Neural cell (in vitro differentiated cells): ENCODE data around the gene PYGB. TPM values are rescaled to one million over a fixed set of nuclear protein-coding genes. Genes with fewer than 3 reads are reported as not detected.

Source experiments
- H2AFZ ChIP-seq: fragments of 200-600, 300-800 bp; sonication (generic), shearing (Covaris generic); 2 replicates; pipeline ENCODE4 v1.6.0; 2014; ENCODE audit warnings: low read depth, mild to moderate bottlenecking, antibody characterized with exemption, low read length, moderate library complexity
- H3F3A ChIP-seq: fragments of 200-600 bp; shearing (Covaris generic); 2 replicates; pipeline ENCODE4 v1.6.1; 2016; ENCODE audit warnings: mild to moderate bottlenecking, moderate library complexity, mixed read lengths, antibody characterized with exemption, low read length; ENCODE audit not compliant: insufficient read depth, poor library complexity, severe bottlenecking
- H3K27ac ChIP-seq: fragments of 200-600, 300-800 bp; sonication (generic), shearing (Covaris generic); 2 replicates; pipeline ENCODE4 v1.5.1; 2014; ENCODE audit warnings: mild to moderate bottlenecking, low read length, moderate library complexity
- H3K27me3 ChIP-seq: fragments of 300-800, 200-600 bp; sonication (generic), shearing (Covaris generic); 2 replicates; pipeline ENCODE4 v1.6.0; 2014; ENCODE audit warnings: mild to moderate bottlenecking, low read depth, low read length, moderate library complexity; ENCODE audit not compliant: insufficient read depth
- H3K36me3 ChIP-seq: fragments of 300-800, 200-600 bp; sonication (generic), shearing (Covaris generic); 2 replicates; pipeline ENCODE4 v1.5.1; 2014; ENCODE audit warnings: mild to moderate bottlenecking, antibody characterized with exemption, low read length, moderate library complexity; ENCODE audit not compliant: insufficient read depth
- H3K4me2 ChIP-seq: fragments of 300-800, 200-600 bp; sonication (generic), shearing (Covaris generic); 2 replicates; pipeline ENCODE4 v1.6.0; 2014; ENCODE audit warnings: mild to moderate bottlenecking, low read length
- H3K4me3 ChIP-seq: fragments of 300-800, 200-600 bp; sonication (generic), shearing (Covaris generic); 2 replicates; pipeline ENCODE4 v1.5.1; 2014; ENCODE audit warnings: mild to moderate bottlenecking, low read length, moderate library complexity
- H3K79me2 ChIP-seq: fragments of 200-600 bp; shearing (Covaris generic); replicated peaks from 2 replicates; pipeline ENCODE4 v1.6.0; 2014; ENCODE audit warnings: mild to moderate bottlenecking, low read length, moderate library complexity; ENCODE audit not compliant: insufficient read depth
- H3K9ac ChIP-seq: fragments of 300-800, 200-600 bp; sonication (generic), shearing (Covaris generic); 2 replicates; pipeline ENCODE4 v1.6.1; 2016; ENCODE audit warnings: mild to moderate bottlenecking, low read length, mixed read lengths
- H3K9me2 ChIP-seq: fragments of 200-600 bp; shearing (Covaris generic); 2 replicates; pipeline ENCODE4 v1.6.1; 2016; ENCODE audit warnings: mild to moderate bottlenecking, low read length, mixed read lengths; ENCODE audit not compliant: insufficient read depth
- H3K9me3 ChIP-seq: fragments of 200-600, 300-800 bp; sonication (generic), shearing (Covaris generic); 2 replicates; pipeline ENCODE4 v1.6.1; 2016; ENCODE audit warnings: mild to moderate bottlenecking, mixed run types, low read length, moderate library complexity, mixed read lengths
- H4K20me1 ChIP-seq: fragments of 200-600 bp; shearing (Covaris generic); 2 replicates; pipeline ENCODE4 v1.6.1; 2016; ENCODE audit warnings: mild to moderate bottlenecking, mixed run types; ENCODE audit not compliant: insufficient read depth
- CTCF ChIP-seq: fragments of 450-650 bp; IDR thresholded peaks from 2 replicates; pipeline ENCODE4 v1.5.1; 2014; ENCODE audit warnings: antibody characterized with exemption, mild to moderate bottlenecking, moderate library complexity; ENCODE audit not compliant: poor library complexity, severe bottlenecking
- EP300 ChIP-seq: fragments of 450-650 bp; conservative IDR thresholded peaks from 2 replicates; pipeline ENCODE4 v1.6.1; 2014; ENCODE audit warnings: antibody characterized with exemption, mild to moderate bottlenecking, moderate library complexity; ENCODE audit not compliant: poor library complexity, severe bottlenecking
- EZH2 ChIP-seq: fragments of 200-600, 300-800 bp; shearing (Covaris generic), sonication (generic); IDR thresholded peaks from 2 replicates; pipeline ENCODE4 v1.6.1; 2014; ENCODE audit warnings: antibody characterized with exemption, low read length, borderline replicate concordance, mild to moderate bottlenecking; ENCODE audit not compliant: insufficient read depth, poor library complexity, severe bottlenecking
- MXI1 ChIP-seq: fragments of 450-650 bp; conservative IDR thresholded peaks from 2 replicates; pipeline ENCODE4 v1.6.1; 2014; ENCODE audit warnings: antibody characterized with exemption, mild to moderate bottlenecking; ENCODE audit not compliant: poor library complexity, severe bottlenecking
- POLR2AphosphoS5 ChIP-seq: IDR thresholded peaks from 2 replicates; pipeline ENCODE4 v1.6.1; 2012
- RAD21 ChIP-seq: fragments of 450-650 bp; conservative IDR thresholded peaks from 2 replicates; pipeline ENCODE4 v1.6.1; 2014; ENCODE audit warnings: antibody characterized with exemption, mild to moderate bottlenecking, moderate library complexity
- REST ChIP-seq: IDR thresholded peaks from 2 replicates; pipeline ENCODE4 v1.6.1; 2012; ENCODE audit warnings: borderline replicate concordance
- SMC3 ChIP-seq: fragments of 450-650 bp; conservative IDR thresholded peaks from 2 replicates; pipeline ENCODE4 v1.6.1; 2014; ENCODE audit warnings: antibody characterized with exemption, mild to moderate bottlenecking, moderate library complexity; ENCODE audit not compliant: poor library complexity
- TAF1 ChIP-seq: IDR thresholded peaks from 2 replicates; pipeline ENCODE4 v1.6.1; 2012; ENCODE audit warnings: low read depth
- polyA plus RNA-seq: library from polyadenylated mRNA; depleted of rRNA; stranded (reverse); fragments of >200 nt; gene quantifications from 2 replicates; pipeline ENCODE4 v1.2.3, GENCODE V29; 2014

The PYGB gene
- polyA plus RNA-seq, 1 donor from 2014 or later, result 70.5 TPM

- H3K27me3 ChIP-seq, result no peaks in the 10 kb centered on the region
- H3K9me2 ChIP-seq, result no peaks in the 10 kb centered on the region
- H3K79me2 ChIP-seq, result peaks cover 72% of the 10 kb centered on the region
- H3K4me2 ChIP-seq, result no peak overlapping the region
- H3F3A ChIP-seq, result no peaks in the 10 kb centered on the region
- no peaks in the 10 kb centered on the region for H3K9me3 ChIP-seq
- H4K20me1 ChIP-seq, result no peaks in the 10 kb centered on the region
- H3K4me3 ChIP-seq, result no peak overlapping the region
- no peak for TF ChIP-seq REST
- no peak overlapping the region for H3K9ac ChIP-seq
- no peaks in the 10 kb centered on the region for H3K36me3 ChIP-seq
- no peak overlapping the region for H2AFZ ChIP-seq
- no peak overlapping the region for H3K27ac ChIP-seq
Observed at GRCh38 chr20:25254571-25254970, 6.7 kb downstream of the PYGB start.

GRCh38 chr20:25254986-25255680 is 7.2 kb downstream of the PYGB start:
- no peaks in the 10 kb centered on the region for H3K27me3 ChIP-seq
- no peaks in the 10 kb centered on the region for H3K9me3 ChIP-seq
- H3F3A ChIP-seq, result no peaks in the 10 kb centered on the region
- H3K4me2 ChIP-seq, result no peak overlapping the region
- H3K36me3 ChIP-seq, result peaks cover 5% of the 10 kb centered on the region
- no peaks in the 10 kb centered on the region for H4K20me1 ChIP-seq
- H3K9ac ChIP-seq, result no peak overlapping the region
- H3K4me3 ChIP-seq, result no peak overlapping the region
- H3K9me2 ChIP-seq, result no peaks in the 10 kb centered on the region
- no peak overlapping the region for H3K27ac ChIP-seq
- peaks cover 68% of the 10 kb centered on the region for H3K79me2 ChIP-seq
- H2AFZ ChIP-seq, result no peak overlapping the region
- TF ChIP-seq REST (no peak), EZH2 (no peak), MXI1 (no peak), POLR2AphosphoS5 (no peak), TAF1 (no peak), EP300 (no peak), SMC3 (no peak), RAD21 (no peak), CTCF (no peak)
